Large intestine (tissue), 3 donors: ENCODE measurements around the gene RBSN. TPM values are rescaled to one million over a fixed set of nuclear protein-coding genes. Genes with fewer than 3 reads are reported as not detected.
A peak's percentile ranks its signal among the peaks of the same experiment; 100 is the strongest.

Experiments used
- DNase-seq, 2 donors: peaks; one replicate each; pipeline versions ENCODE4 v3.0.0 to v3.0.0-alpha.2; 2013
- H3K27ac ChIP-seq: one replicate; pipeline ENCODE4 v1.5.1; 2013; ENCODE audit warnings: low read length
- H3K27me3 ChIP-seq: 2 replicates; pipeline ENCODE4 v1.6.1; 2013; ENCODE audit warnings: low read length; ENCODE audit not compliant: control insufficient read depth, insufficient read depth
- H3K36me3 ChIP-seq: 2 replicates; pipeline ENCODE4 v1.6.1; 2013; ENCODE audit warnings: low read length; ENCODE audit not compliant: control insufficient read depth, insufficient read depth
- H3K4me1 ChIP-seq: one replicate; pipeline ENCODE4 v1.6.1; 2013; ENCODE audit warnings: low read length; ENCODE audit not compliant: control insufficient read depth, insufficient read depth
- H3K4me3 ChIP-seq: one replicate; pipeline ENCODE4 v1.5.1; 2013; ENCODE audit warnings: low read length
- H3K9me3 ChIP-seq: one replicate; pipeline ENCODE4 v1.6.1; 2013; ENCODE audit warnings: mild to moderate bottlenecking, low read depth, low read length, moderate library complexity; ENCODE audit not compliant: control insufficient read depth
- WGBS: methylation state at CpG from one replicate; pipeline ENCODE4 v1.1.5; 2013; ENCODE audit warnings: low lambda C conversion rate; ENCODE audit not compliant: insufficient coverage; 5-methylcytosine and 5-hydroxymethylcytosine counted together
- polyA plus RNA-seq: library from polyadenylated mRNA; unstranded; fragments of 120-200 nt; gene quantifications from one replicate; pipeline ENCODE4 v1.2.1, GENCODE V29; 2013

RBSN gene
- polyA plus RNA-seq, 1 donor, result 19.1 TPM

- Histone ChIP-seq H3K4me1 (peaks cover 11% of the 10 kb centered on the region), H3K9me3 (peaks cover 6% of the 10 kb centered on the region), H3K4me3 (peak overlapping the region; percentile 97), H3K27me3 (no peaks in the 10 kb centered on the region), H3K27ac (no peak overlapping the region), H3K36me3 (peaks cover 14% of the 10 kb centered on the region)
- DNase-seq, result no peak
- no CpG with 5 or more reads among the region's 4 CpGs for WGBS
Observed at GRCh38 chr3:15063238-15063637, 35.7 kb downstream of the RBSN start.

- Histone ChIP-seq H3K36me3 (peaks cover 33% of the 10 kb centered on the region), H3K9me3 (peaks cover 6% of the 10 kb centered on the region), H3K27me3 (no peaks in the 10 kb centered on the region), H3K4me1 (peaks cover 11% of the 10 kb centered on the region), H3K4me3 (no peak overlapping the region), H3K27ac (no peak overlapping the region)
- 93% methylated on average over 3 of the region's 3 CpGs for WGBS
- DNase-seq, result no peak
Observed at GRCh38 chr3:15060029-15060428, 38.9 kb downstream of the RBSN start.

- no peaks in the 10 kb centered on the region for H3K4me1 ChIP-seq
- no CpG with 5 or more reads among the region's 19 CpGs for WGBS
Observed at GRCh38 chr3:15056676-15057404, 42.1 kb downstream of the RBSN start.

GRCh38 chr3:15055019-15055557 is 43.9 kb downstream of the RBSN start:
- H3K36me3 ChIP-seq, result peaks cover 64% of the 10 kb centered on the region
- WGBS, result 100% methylated on average over 3 of the region's 8 CpGs
- no peaks in the 10 kb centered on the region for H3K9me3 ChIP-seq
- H3K27me3 ChIP-seq, result no peaks in the 10 kb centered on the region
- no peaks in the 10 kb centered on the region for H3K4me1 ChIP-seq
- H3K27ac ChIP-seq, result no peak overlapping the region
- no peak for DNase-seq
- H3K4me3 ChIP-seq, result no peak overlapping the region

More at GRCh38 chr3:15056676-15057404, 42.1 kb downstream of the RBSN start:
- no peak overlapping the region for H3K27ac ChIP-seq
- H3K36me3 ChIP-seq, result peaks cover 48% of the 10 kb centered on the region
- no peak for DNase-seq
- peaks cover 6% of the 10 kb centered on the region for H3K9me3 ChIP-seq
- no peak overlapping the region for H3K4me3 ChIP-seq
- no peaks in the 10 kb centered on the region for H3K27me3 ChIP-seq

GRCh38 chr3:15053541-15053940 is 45.4 kb downstream of the RBSN start:
- WGBS, result 100% methylated on average over 3 of the region's 4 CpGs
- DNase-seq, result no peak
- H3K9me3 ChIP-seq, result no peaks in the 10 kb centered on the region
- H3K36me3 ChIP-seq, result peaks cover 67% of the 10 kb centered on the region
- H3K27me3 ChIP-seq, result no peaks in the 10 kb centered on the region
- H3K27ac ChIP-seq, result no peak overlapping the region
- no peak overlapping the region for H3K4me3 ChIP-seq
- H3K4me1 ChIP-seq, result no peaks in the 10 kb centered on the region

- H3K4me3 ChIP-seq, result no peak overlapping the region
- H3K4me1 ChIP-seq, result no peaks in the 10 kb centered on the region
- H3K9me3 ChIP-seq, result no peaks in the 10 kb centered on the region
- no peak overlapping the region for H3K27ac ChIP-seq
- H3K36me3 ChIP-seq, result peaks cover 68% of the 10 kb centered on the region
- DNase-seq, result no peak
- no CpG with 5 or more reads among the region's 14 CpGs for WGBS
- no peaks in the 10 kb centered on the region for H3K27me3 ChIP-seq
Observed at GRCh38 chr3:15052335-15053242, 46.4 kb downstream of the RBSN start.

GRCh38 chr3:15051531-15051930 is 47.4 kb downstream of the RBSN start:
- no peaks in the 10 kb centered on the region for H3K9me3 ChIP-seq
- no peaks in the 10 kb centered on the region for H3K4me1 ChIP-seq
- no peak overlapping the region for H3K27ac ChIP-seq
- peaks cover 68% of the 10 kb centered on the region for H3K36me3 ChIP-seq
- peak; percentile 28 to 56 for DNase-seq
- WGBS, result no CpG with 5 or more reads among the region's 1 CpG
- no peak overlapping the region for H3K4me3 ChIP-seq
- H3K27me3 ChIP-seq, result no peaks in the 10 kb centered on the region

GRCh38 chr3:15050405-15051092 is 48.4 kb downstream of the RBSN start:
- DNase-seq, result no peak
- Histone ChIP-seq H3K36me3 (peaks cover 73% of the 10 kb centered on the region), H3K9me3 (no peaks in the 10 kb centered on the region), H3K27me3 (no peaks in the 10 kb centered on the region), H3K27ac (no peak overlapping the region), H3K4me1 (no peaks in the 10 kb centered on the region), H3K4me3 (no peak overlapping the region)
- whole genome bisulfite sequencing, result no CpG with 5 or more reads among the region's 3 CpGs

GRCh38 chr3:15049584-15049983 is 49.4 kb downstream of the RBSN start:
- DNase-seq, result peak; percentile 31 to 64
- no peaks in the 10 kb centered on the region for H3K27me3 ChIP-seq
- no peaks in the 10 kb centered on the region for H3K4me1 ChIP-seq
- no peak overlapping the region for H3K4me3 ChIP-seq
- no peaks in the 10 kb centered on the region for H3K9me3 ChIP-seq
- H3K36me3 ChIP-seq, result peaks cover 83% of the 10 kb centered on the region
- no peak overlapping the region for H3K27ac ChIP-seq
- 20% methylated on average over 1 of the region's 2 CpGs for WGBS

- no peak for DNase-seq
- Histone ChIP-seq H3K36me3 (peaks cover 91% of the 10 kb centered on the region), H3K27me3 (no peaks in the 10 kb centered on the region), H3K9me3 (no peaks in the 10 kb centered on the region), H3K4me1 (no peaks in the 10 kb centered on the region), H3K27ac (no peak overlapping the region), H3K4me3 (no peak overlapping the region)
- no CpG with 5 or more reads among the region's 1 CpG for WGBS
Observed at GRCh38 chr3:15045667-15046066, 53.3 kb downstream of the RBSN start.
